Measurements from ENCODE around the gene FAU. TPM values are rescaled to one million over a fixed set of nuclear protein-coding genes. Genes with fewer than 3 reads are reported as not detected.

Gene FAU
- total RNA-seq, result 755 and 823 TPM in 2 replicates

GRCh38 chr11:65121865-65122696 is at the start of gene FAU, which contains the start of gene MRPL49:
Gene FAU, minus strand, starts transcription at chr11:65122134. Its CDS starts 321 bp downstream, at chr11:65121813.
Gene MRPL49, plus strand, starts transcription at chr11:65122321. Its CDS starts 26 bp downstream, at chr11:65122347.

DNA sequence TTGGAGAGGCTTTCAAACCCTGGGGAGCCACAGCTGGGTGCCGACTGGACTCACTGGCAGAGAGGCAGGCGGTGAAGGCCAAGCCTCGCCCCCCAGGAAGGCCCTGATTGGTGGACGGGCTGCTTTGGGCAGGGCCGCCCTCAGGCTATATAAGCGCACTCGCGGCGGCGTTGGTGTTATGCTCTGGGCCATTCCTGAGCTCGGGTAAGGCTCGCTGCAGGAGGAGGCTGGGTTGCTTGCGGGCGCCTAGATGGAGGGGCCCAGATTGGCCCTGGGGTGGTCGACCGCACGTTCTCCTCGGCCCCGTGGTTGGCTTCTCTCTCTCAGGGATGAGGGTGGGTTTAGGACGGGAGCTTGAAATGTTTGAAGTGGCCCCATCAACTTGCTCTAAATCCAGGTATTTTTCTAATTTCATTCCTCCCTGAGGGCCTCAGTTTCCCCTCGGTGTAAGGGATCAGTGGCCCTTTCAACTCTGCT is 48.2 kb upstream of the FAU start, which contains the start of gene SPDYC:
SPDYC (plus strand) TSS at position 176 of the 477 bp plus-strand sequence. CDS start 1,125 bp downstream, outside the sequence.

DNA sequence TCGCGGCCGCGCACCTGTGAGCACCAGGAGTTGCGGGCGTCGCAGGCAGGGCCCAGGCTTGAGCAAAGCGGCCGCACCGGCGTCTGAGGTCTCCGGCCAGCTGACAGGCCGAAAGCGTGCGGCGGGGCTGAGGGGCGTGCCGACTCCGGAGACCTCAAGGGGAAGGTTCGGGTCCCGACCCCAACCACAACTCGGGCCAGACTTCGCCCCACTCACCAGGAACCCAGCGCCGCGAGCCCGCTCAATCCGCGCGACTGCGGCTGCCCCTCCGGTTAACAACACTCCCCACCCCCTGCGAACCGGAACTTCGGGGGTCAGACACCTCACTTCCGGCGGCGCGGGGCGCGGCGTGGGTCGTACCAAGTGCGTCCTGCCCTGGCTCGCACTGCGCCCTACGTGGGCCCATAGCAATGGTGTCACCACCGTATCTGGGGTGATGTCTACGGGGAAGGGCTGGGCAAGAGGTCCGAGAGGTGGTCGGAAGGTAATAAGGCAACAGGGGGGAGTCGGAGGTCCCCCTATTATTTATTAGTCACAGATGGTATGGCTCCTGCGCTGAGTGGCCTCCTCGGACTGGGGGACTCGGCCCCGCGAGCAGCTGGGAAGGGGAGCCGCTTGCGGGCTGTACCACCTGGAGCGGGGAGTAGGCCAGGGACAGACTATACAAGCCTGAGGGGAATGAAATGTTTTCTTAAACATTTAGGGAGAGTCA is 12.5 kb upstream of the FAU start, which contains the start of gene SYVN1:
SYVN1 (minus strand) TSS at position 280 of the 712 bp plus-strand sequence. CDS start 918 bp downstream, outside the sequence.

GRCh38 chr11:65117206-65118096 is 4.5 kb downstream of the FAU start, which contains the start of gene ZNHIT2:
Gene ZNHIT2, minus strand, starts transcription at chr11:65117701. Its CDS starts 48 bp downstream, at chr11:65117653.

DNA sequence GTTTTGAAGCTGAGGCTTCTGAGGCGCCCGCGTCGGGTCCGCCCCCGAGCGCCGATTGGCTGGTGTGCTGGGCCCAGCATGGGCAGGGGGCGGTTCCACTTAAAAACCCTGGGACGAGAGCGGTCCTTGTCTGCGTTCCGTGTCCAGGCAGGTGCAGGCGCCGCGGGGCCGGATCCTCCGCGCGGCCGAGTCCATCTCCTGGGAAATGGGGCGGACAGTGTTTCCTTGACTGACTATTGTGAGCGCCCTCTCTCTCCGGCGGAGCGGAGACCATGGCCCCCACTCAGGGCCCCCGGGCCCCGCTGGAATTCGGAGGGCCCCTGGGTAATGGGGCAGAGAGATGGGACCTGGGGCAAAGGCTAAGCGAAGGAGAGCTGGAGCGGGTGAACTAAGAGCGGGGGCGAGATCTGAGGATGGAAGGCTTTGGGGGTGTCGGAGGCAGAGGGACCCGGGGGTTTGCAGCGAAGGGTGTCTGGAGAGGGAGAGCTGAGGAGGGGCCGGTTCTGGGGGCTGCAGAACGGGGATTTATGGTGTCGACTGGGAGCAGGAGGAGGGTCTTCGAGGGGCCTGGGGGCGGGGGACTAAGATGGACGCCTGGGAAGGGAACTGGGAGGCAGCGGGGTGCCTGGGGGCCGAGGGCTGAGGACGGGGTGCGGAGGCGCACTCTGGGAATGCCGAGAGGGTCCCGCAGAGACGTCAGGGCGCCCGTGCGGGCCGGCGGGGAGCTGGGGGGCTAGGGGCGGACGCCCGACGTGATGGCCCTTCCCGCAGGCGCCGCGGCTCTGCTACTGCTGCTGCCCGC is 10.0 kb downstream of the FAU start, which contains the start of gene TM7SF2:
TM7SF2 (plus strand) TSS at position 129 of the 802 bp plus-strand sequence; CDS start at position 273, 144 bp downstream.

GRCh38 chr11:65095974-65096806 is 25.7 kb downstream of the FAU start, which contains the start of gene VPS51:
Gene VPS51, plus strand, starts transcription at chr11:65096214. Its CDS starts 37 bp downstream, at chr11:65096251.

DNA sequence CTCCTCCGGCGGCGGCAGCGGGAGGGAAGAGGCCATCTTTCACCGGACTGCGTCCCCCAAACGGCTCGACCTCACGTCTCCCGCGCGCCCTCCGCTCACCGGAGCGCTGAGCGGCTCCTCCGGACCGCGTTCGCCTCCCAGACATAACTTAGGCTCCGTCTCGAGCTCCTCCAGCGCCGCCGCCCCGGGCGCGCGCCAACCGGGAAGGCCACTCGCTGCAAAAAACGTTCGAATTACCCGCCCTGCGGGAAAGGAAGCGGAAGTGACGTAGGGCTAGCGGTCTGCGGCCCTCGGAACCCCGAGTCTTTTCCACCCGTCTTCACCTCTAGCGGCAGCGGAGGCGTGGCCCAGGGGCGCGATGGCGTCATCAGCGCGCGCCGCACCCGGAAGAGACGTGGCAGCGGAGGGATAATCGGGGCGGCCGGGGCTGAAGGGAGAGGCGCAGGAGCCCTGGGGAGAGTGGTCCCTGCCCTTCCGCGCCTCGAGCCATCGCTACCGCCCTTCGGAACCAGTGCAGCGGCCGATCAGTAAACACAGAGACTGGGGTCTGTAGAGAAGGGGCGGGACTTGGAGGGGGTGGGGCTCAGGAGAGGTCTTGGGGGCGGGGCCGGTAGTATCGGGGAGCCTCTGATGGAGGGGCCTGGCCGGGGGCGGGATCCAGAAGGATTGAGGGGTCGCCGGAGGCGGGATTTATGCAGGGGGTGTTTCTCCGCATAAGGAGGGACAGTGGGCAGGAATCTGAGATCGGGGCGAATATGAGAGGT is 37.9 kb downstream of the FAU start, which contains the start of the genes CDCA5 and ZFPL1:
CDCA5 (minus strand) TSS at position 207 of the 764 bp plus-strand sequence; CDS start at position 145, 62 bp downstream.
ZFPL1 (plus strand) TSS at position 389 of the 764 bp plus-strand sequence. CDS start 477 bp downstream, outside the sequence.

Other genes with a start within 250 kb of the FAU start
- 38.2 and 40.1 TPM in 2 replicates for gene EHD1, start 243.5 kb downstream of the FAU start, total RNA-seq
- gene ATG2A, start 204.9 kb downstream of the FAU start, total RNA-seq, result 22.7 and 24.6 TPM in 2 replicates
- gene PPP2R5B, start 197.4 kb downstream of the FAU start, total RNA-seq, result 13.1 and 14.1 TPM in 2 replicates
- not detected in 2 replicates for gene GPHA2, start 186.2 kb downstream of the FAU start, total RNA-seq
- not detected in 2 replicates for gene MAJIN, start 150.0 kb downstream of the FAU start, total RNA-seq
- gene BATF2, start 125.2 kb downstream of the FAU start, total RNA-seq, result not detected in 2 replicates
- 128 and 130 TPM in 2 replicates for gene ARL2, start 108.0 kb downstream of the FAU start, total RNA-seq
- gene SNX15, start 94.7 kb downstream of the FAU start, total RNA-seq, result 12.8 and 12.9 TPM in 2 replicates
- 12.4 and 12.6 TPM in 2 replicates for gene SAC3D1, start 80.9 kb downstream of the FAU start, total RNA-seq
- gene NAALADL1, start 63.6 kb downstream of the FAU start, total RNA-seq, result 17.6 and 21.8 TPM in 2 replicates
- 1.4 and 2.6 TPM in 2 replicates for gene CDCA5, start 38.1 kb downstream of the FAU start, total RNA-seq
- 24.3 and 32.6 TPM in 2 replicates for gene ZFPL1, start 37.9 kb downstream of the FAU start, total RNA-seq
- gene VPS51, start 25.9 kb downstream of the FAU start, total RNA-seq, result 325 and 679 TPM in 2 replicates
- gene TM7SF2, start 10.3 kb downstream of the FAU start, total RNA-seq, result 1.2 and 4.9 TPM in 2 replicates
- gene ZNHIT2, start 4.4 kb downstream of the FAU start, total RNA-seq, result 13.9 and 14.3 TPM in 2 replicates
- 45.5 and 47.6 TPM in 2 replicates for gene MRPL49, start 187 bp upstream of the FAU start, total RNA-seq
- gene SYVN1, start 12.4 kb upstream of the FAU start, total RNA-seq, result 64.9 and 65.4 TPM in 2 replicates
- not detected in 2 replicates for gene SPDYC, start 48.1 kb upstream of the FAU start, total RNA-seq
- 126 and 205 TPM in 2 replicates for gene CAPN1, start 59.8 kb upstream of the FAU start, total RNA-seq
- 5.5 and 7.1 TPM in 2 replicates for gene POLA2, start 139.8 kb upstream of the FAU start, total RNA-seq
- gene CDC42EP2, start 192.7 kb upstream of the FAU start, total RNA-seq, result 26.9 and 27.3 TPM in 2 replicates
- 41.3 and 47.1 TPM in 2 replicates for gene DPF2, start 211.7 kb upstream of the FAU start, total RNA-seq
- 0.37 TPM in 1 of 2 replicates, not detected in the other for gene TIGD3, start 232.6 kb upstream of the FAU start, total RNA-seq